Glutamatergic neuron (in vitro differentiated cells): ENCODE measurements around the gene PRAMEF5. TPM values are rescaled to one million over a fixed set of nuclear protein-coding genes. Genes with fewer than 3 reads are reported as not detected.
"Not testable (repeated sequence)": the region's sequence is repeated elsewhere in the genome, so short reads cannot be mapped to it uniquely, and the experiment has no call there.

Experiments
- DNase-seq: peaks from one replicate; pipeline ENCODE4 v3.0.0; 2022
- H3K27ac Mint-ChIP-seq: one replicate; pipeline ENCODE4 v1.8.0; 2020; ENCODE audit warnings: mild to moderate bottlenecking, mixed read lengths, inconsistent platforms; ENCODE audit not compliant: unreplicated experiment
- H3K27me3 Mint-ChIP-seq: one replicate; pipeline ENCODE4 v1.8.0; 2020; ENCODE audit warnings: mild to moderate bottlenecking, moderate library complexity, mixed read lengths, inconsistent platforms; ENCODE audit not compliant: unreplicated experiment
- H3K36me3 Mint-ChIP-seq: one replicate; pipeline ENCODE4 v1.8.0; 2020; ENCODE audit warnings: mild to moderate bottlenecking, mixed read lengths, inconsistent platforms; ENCODE audit not compliant: unreplicated experiment
- H3K4me1 Mint-ChIP-seq: one replicate; pipeline ENCODE4 v1.8.0; 2020; ENCODE audit warnings: mild to moderate bottlenecking, low read depth, mixed read lengths, inconsistent platforms; ENCODE audit not compliant: unreplicated experiment
- H3K4me3 Mint-ChIP-seq: one replicate; pipeline ENCODE4 v1.8.0; 2020; ENCODE audit warnings: mild to moderate bottlenecking, mixed read lengths, inconsistent platforms; ENCODE audit not compliant: unreplicated experiment
- H3K9me3 Mint-ChIP-seq: one replicate; pipeline ENCODE4 v1.8.0; 2020; ENCODE audit warnings: mild to moderate bottlenecking, moderate library complexity, mixed read lengths, inconsistent platforms; ENCODE audit not compliant: unreplicated experiment
- total RNA-seq: library from RNA; stranded (reverse); fragmentation: NEBNext Ultra II Directional; extraction: Animal tissue kit (Norgen Biotek cat#: 25700); gene quantifications from one replicate; pipeline ENCODE4 v1.2.1, GENCODE V29; 2021; ENCODE audit not compliant: unreplicated experiment
- TF ChIP-seq, protein P1 (sequence below): fragments of 200-600 bp; sonication (generic); IDR thresholded peaks from one replicate; pipeline ENCODE4 v1.5.0; 2021; ENCODE audit not compliant: partially characterized antibody, unreplicated experiment

The PRAMEF5 gene
- total RNA-seq, 1 donor from 2014 or later: not detected

DNA sequence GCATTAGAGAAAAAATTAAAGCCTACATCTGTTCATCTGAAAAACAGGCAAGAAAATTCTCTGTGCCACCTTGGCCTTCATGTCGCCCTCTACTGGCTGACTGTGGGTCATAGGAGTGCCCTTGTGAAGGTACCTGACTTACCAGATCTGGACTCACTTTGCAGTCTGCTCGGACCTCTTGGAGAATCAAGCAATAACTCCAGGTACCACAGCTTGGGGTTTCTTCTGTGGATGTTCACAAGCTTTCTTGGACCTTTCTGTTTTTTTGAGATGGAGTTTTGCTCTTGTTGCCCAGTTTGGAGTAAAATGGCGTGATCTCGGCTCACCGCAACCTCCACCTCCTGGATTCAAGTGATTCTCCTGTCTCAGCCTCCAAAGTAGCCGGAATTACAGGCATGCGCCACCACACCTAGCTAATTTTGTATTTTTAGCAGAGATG, 25.6 kb upstream of the PRAMEF5 start:
- Mint-ChIP-seq H3K27ac (no peak overlapping the region), H3K4me3 (no peak overlapping the region), H3K27me3 (peaks cover 3% of the 10 kb centered on the region), H3K9me3 (peaks cover 31% of the 10 kb centered on the region), H3K4me1 (no peaks in the 10 kb centered on the region), H3K36me3 (peaks cover 17% of the 10 kb centered on the region)
- DNase-seq: no peak
- TF ChIP-seq, protein P1, sequence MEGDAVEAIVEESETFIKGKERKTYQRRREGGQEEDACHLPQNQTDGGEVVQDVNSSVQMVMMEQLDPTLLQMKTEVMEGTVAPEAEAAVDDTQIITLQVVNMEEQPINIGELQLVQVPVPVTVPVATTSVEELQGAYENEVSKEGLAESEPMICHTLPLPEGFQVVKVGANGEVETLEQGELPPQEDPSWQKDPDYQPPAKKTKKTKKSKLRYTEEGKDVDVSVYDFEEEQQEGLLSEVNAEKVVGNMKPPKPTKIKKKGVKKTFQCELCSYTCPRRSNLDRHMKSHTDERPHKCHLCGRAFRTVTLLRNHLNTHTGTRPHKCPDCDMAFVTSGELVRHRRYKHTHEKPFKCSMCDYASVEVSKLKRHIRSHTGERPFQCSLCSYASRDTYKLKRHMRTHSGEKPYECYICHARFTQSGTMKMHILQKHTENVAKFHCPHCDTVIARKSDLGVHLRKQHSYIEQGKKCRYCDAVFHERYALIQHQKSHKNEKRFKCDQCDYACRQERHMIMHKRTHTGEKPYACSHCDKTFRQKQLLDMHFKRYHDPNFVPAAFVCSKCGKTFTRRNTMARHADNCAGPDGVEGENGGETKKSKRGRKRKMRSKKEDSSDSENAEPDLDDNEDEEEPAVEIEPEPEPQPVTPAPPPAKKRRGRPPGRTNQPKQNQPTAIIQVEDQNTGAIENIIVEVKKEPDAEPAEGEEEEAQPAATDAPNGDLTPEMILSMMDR: no peak

DNA sequence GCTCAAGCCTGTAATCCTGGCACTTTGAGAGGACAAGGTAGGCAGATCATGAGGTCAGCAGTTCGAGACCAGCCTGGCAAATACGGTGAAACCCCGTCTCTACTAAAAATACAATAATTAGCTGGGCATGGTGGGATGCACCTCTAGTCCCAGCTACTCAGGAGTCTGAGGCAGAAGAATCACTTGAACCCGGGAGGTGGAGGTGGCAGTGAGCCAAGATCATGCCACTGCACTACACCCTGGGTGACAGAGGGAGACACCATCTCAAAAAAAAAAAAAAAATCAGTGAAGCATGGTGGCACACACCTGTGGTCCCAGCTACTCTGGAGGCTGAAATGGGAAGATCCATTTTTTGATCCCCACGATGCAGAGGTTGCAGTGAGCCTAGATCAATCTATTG, 23.9 kb upstream of the PRAMEF5 start:
- not testable (repeated sequence) for H3K27me3 Mint-ChIP-seq, H3K27ac Mint-ChIP-seq, H3K4me3 Mint-ChIP-seq, DNase-seq, H3K36me3 Mint-ChIP-seq, H3K4me1 Mint-ChIP-seq
- peaks cover 34% of the 10 kb centered on the region for H3K9me3 Mint-ChIP-seq

DNA sequence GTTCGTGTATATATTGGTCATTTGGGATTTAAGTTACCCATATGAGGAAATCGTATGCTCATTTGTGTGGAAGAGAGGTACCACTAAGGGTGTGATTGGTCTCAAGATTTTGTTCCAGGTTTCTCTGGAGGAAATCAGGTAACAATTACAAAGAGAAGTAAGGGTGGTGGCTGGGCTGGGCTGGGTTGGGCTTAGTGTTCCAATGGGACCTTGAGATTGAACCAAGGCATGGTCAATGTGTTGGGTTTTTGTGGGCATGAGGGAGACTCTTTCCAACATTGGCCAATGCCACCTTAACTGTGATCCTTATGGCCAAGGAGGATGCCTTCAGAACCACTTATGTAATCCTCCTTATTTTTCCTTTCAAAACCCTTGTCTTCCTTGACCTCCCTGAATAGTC, 23.4 kb upstream of the PRAMEF5 start:
- H3K27me3 Mint-ChIP-seq, H3K36me3 Mint-ChIP-seq, H3K4me3 Mint-ChIP-seq, DNase-seq, H3K4me1 Mint-ChIP-seq, H3K27ac Mint-ChIP-seq: not testable (repeated sequence)
- peaks cover 34% of the 10 kb centered on the region for H3K9me3 Mint-ChIP-seq

DNA sequence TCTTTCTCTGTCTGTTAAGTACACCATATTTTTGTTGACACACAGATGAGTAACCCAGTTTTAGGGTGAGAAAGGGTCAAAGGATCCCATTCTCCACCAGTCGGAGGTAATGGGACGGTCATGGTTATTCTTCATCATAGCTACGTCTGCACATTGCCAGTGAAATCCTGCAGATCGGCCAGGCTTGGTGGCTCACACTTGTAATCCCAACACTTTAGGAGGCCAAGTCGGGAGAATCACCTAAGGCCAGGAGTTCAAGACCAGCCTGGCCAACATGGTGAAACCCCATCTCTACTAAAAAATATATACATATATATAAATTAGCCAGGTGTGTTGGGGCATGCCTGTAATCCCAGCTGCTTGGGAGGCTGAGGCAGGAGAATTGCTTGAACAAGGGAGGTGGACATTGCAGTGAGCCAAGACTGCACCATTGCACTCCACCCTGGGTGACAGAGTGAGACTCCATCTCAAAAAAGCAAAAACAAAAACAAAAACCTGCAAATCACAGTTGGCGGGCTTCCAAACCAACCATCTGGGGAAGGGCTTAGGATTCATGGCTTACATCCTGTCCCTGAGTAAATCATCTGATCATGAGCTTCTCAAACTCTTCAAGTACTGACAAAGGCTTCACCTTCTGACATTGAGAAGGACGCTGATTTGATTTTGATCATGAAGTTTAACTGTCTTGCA, 22.8 kb upstream of the PRAMEF5 start:
- H3K9me3 Mint-ChIP-seq: peaks cover 31% of the 10 kb centered on the region

DNA sequence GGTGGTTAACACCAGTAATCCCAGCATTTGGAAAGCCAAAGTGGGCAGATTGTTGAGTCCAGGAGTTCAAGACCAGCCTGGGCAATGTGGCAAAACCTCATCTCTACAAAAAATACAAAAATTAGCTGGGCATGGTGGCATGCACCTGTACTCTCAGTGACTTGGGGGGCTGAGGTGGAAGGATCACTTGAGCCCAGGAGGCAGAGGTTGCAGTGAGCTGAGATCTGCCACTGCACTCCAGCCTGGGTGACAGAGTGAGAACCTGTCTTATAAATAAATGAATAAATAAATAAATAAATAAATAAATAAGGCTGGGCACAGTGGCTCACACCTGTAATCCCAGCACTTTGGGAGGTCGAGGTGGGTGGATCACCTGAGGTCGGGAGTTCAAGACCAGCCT, 21.9 kb upstream of the PRAMEF5 start:
- H3K36me3 Mint-ChIP-seq, H3K4me1 Mint-ChIP-seq, H3K27ac Mint-ChIP-seq, H3K27me3 Mint-ChIP-seq, DNase-seq, H3K4me3 Mint-ChIP-seq: not testable (repeated sequence)
- peaks cover 29% of the 10 kb centered on the region for H3K9me3 Mint-ChIP-seq

More for the DNA sequence above, 22.8 kb upstream of the PRAMEF5 start:
- not testable (repeated sequence) for DNase-seq, H3K27ac Mint-ChIP-seq, H3K4me1 Mint-ChIP-seq, H3K27me3 Mint-ChIP-seq, H3K36me3 Mint-ChIP-seq, H3K4me3 Mint-ChIP-seq

DNA sequence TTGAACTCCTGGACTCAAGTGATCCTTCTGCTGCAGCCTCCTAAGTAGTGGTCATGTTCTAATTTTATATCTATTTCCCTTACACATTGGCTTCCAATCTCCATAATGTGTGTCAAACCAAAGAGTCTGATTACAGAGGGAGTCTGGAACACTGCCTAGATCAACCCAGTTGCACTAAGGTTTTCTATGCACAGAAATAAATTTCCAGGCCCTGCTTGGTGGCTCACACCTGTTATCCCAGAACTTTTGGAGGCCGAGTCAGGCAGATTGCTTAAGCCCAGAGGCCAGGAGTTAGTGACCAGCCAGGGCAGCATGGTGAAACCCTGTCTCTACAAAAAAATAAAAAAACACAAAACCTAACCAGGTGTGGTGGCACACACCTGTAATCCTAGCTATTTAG, 19.9 kb upstream of the PRAMEF5 start:
- H3K36me3 Mint-ChIP-seq, H3K27ac Mint-ChIP-seq, H3K4me3 Mint-ChIP-seq, H3K27me3 Mint-ChIP-seq, DNase-seq, H3K4me1 Mint-ChIP-seq: not testable (repeated sequence)
- H3K9me3 Mint-ChIP-seq: peaks cover 36% of the 10 kb centered on the region

DNA sequence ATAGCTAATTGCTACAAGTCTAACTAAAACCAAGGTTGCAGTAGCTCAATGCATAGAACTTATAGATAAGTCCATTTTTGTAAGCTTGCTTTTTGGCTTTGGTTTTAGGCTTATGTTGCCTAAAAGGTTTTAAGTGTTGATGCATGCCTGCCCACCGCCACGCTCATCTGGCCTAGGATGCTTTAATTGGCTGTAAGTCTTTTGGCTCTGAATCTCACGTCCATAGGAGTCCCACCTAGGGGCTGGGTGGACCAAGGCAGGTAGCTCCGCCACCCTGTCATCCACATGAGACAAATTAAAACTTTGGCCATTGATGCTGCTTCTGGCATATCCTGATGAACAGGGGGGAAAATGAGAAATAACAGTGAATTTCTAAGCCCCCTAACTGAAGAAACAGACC, 16.4 kb upstream of the PRAMEF5 start:
- H3K9me3 Mint-ChIP-seq: peaks cover 26% of the 10 kb centered on the region
- DNase-seq, H3K36me3 Mint-ChIP-seq, H3K4me1 Mint-ChIP-seq, H3K27me3 Mint-ChIP-seq, H3K4me3 Mint-ChIP-seq, H3K27ac Mint-ChIP-seq: not testable (repeated sequence)

DNA sequence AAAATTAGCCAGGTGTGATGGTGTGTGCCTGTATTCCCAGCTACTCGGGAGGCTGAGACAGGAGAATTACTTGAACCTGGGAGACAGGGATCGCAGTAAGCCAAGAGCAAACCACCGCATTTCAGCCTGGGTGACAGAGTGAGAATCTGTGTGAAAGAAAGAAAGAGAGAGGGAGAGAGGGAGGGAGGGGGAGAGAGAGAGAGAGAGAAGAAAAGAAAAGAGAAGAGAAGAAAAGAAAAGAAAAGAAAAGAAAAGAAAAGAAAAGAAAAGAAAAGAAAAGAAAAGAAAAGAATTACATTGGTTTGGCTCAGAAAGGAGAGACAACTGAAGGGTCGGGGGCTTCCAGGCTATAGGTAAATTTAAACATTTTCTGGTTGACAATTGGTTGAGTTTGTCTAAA, 14.4 kb upstream of the PRAMEF5 start:
- H3K36me3 Mint-ChIP-seq, H3K27ac Mint-ChIP-seq, H3K27me3 Mint-ChIP-seq, H3K4me1 Mint-ChIP-seq, H3K4me3 Mint-ChIP-seq, DNase-seq: not testable (repeated sequence)
- peaks cover 16% of the 10 kb centered on the region for H3K9me3 Mint-ChIP-seq

DNA sequence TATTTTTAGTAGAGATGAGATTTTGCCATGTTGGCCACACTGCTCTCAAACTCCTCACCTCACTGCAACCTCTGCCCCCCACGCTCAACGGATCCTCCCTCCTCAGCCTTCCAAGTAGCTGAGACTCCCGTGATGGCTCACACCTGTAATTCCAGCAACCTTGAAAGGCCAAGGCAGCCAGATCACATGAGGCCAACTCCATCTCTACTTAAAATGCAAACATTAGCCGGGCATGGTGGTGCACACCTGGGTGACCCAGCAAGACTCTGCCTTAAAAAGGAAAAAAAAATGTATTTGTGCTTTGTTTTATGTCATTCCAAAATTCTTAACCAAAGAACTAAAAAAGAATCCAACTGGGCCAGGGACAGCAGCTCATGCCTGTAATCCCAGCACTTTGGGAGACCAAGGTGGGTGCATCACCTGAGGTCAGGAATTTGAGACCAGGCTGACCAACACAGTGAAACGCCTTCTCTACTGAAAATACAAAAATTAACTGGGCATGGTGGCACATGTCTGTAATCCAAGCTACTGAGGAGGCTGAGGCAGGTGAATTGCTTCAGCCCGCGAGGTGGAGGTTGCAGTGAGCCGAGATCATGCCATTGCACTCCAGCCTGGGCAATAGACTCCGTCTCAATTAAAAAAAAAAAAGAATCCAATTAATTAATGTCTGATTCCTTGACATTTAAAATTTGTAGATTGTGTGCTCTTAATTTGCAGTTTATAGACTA, 10.3 kb upstream of the PRAMEF5 start:
- not testable (repeated sequence) for DNase-seq, H3K4me1 Mint-ChIP-seq, H3K4me3 Mint-ChIP-seq, H3K27me3 Mint-ChIP-seq, H3K27ac Mint-ChIP-seq
- Mint-ChIP-seq H3K36me3 (peaks cover 11% of the 10 kb centered on the region), H3K9me3 (peaks cover 22% of the 10 kb centered on the region)

DNA sequence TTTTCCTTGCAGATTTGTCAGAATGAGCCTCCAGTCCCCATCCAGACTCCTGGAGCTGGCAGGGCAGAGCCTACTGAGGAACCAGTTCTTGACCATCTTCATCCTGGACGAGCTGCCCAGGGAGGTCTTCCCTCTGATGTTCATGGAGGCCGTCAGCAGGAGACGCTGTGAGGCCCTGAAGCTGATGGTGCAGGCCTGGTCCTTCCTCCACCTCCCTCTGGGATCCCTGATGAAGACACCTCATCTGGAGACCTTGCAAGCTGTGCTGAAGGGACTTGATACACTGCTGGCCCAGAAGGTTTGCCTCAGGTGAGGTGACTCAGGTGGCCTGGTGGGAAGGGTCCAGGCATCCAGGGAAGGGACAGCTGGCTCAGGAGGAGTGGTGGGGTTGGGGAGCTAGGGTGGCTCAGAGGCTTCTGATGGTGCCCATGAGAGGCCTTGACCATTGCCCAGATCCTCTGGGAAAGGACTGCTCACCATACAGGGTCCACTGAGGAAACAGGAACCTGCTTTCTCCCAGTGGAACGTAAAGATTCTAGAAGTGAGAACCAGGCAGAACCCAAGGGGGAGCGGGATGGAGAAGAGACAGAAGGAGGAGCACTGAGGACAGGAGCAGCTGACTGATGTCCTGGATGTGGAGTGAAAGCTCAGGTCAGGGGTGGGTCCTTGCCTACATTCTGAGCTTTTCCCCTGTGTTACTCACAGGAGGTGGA, 8.0 kb upstream of the PRAMEF5 start:
- H3K27ac Mint-ChIP-seq, H3K4me1 Mint-ChIP-seq, H3K4me3 Mint-ChIP-seq, DNase-seq, H3K27me3 Mint-ChIP-seq: not testable (repeated sequence)
- Mint-ChIP-seq H3K36me3 (peaks cover 11% of the 10 kb centered on the region), H3K9me3 (peaks cover 21% of the 10 kb centered on the region)

DNA sequence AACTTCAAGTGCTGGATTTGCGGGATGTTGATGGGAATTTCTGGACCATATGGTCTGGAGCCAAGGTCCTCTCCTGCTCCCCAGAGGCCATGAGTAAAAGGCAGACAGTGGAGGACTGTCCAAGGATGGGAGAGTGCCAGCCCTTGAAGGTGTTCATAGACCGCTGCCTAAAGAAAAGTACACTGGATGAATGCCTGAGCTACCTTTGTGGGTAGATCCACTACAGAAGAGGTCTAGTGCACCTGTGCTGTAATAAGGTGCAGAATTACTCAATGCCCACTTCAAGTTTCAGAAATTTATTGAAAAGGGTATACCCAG, 7.5 kb upstream of the PRAMEF5 start:
- not testable (repeated sequence) for DNase-seq, H3K4me3 Mint-ChIP-seq, H3K4me1 Mint-ChIP-seq, H3K27me3 Mint-ChIP-seq, H3K27ac Mint-ChIP-seq
- peaks cover 19% of the 10 kb centered on the region for H3K9me3 Mint-ChIP-seq
- H3K36me3 Mint-ChIP-seq: peaks cover 11% of the 10 kb centered on the region
